Activated T-cell treated with anti-CD3 and anti-CD28 coated beads, Interleukin-2, amount 50 U/mL, for 24 hours (primary cell): ENCODE measurements around the gene CYBA.

Source experiments
- DNase-seq: peaks from one replicate; pipeline ENCODE4 v3.0.0-alpha.2; 2020
- H3K27ac Mint-ChIP-seq: 2 replicates; pipeline ENCODE4 v1.8.0; 2020; ENCODE audit warnings: mild to moderate bottlenecking, mixed read lengths
- H3K27me3 Mint-ChIP-seq: 2 replicates; pipeline ENCODE4 v1.8.0; 2020; ENCODE audit warnings: mixed read lengths
- H3K36me3 Mint-ChIP-seq: 2 replicates; pipeline ENCODE4 v1.8.0; 2020; ENCODE audit warnings: low read depth, mixed read lengths
- H3K4me1 Mint-ChIP-seq: 2 replicates; pipeline ENCODE4 v1.8.0; 2020; ENCODE audit warnings: low read depth, mixed read lengths
- H3K4me3 Mint-ChIP-seq: 2 replicates; pipeline ENCODE4 v1.8.0; 2020; ENCODE audit warnings: mild to moderate bottlenecking, moderate library complexity, mixed read lengths
- H3K9me3 Mint-ChIP-seq: 2 replicates; pipeline ENCODE4 v1.8.0; 2020; ENCODE audit warnings: mixed read lengths

The CYBA gene

DNA sequence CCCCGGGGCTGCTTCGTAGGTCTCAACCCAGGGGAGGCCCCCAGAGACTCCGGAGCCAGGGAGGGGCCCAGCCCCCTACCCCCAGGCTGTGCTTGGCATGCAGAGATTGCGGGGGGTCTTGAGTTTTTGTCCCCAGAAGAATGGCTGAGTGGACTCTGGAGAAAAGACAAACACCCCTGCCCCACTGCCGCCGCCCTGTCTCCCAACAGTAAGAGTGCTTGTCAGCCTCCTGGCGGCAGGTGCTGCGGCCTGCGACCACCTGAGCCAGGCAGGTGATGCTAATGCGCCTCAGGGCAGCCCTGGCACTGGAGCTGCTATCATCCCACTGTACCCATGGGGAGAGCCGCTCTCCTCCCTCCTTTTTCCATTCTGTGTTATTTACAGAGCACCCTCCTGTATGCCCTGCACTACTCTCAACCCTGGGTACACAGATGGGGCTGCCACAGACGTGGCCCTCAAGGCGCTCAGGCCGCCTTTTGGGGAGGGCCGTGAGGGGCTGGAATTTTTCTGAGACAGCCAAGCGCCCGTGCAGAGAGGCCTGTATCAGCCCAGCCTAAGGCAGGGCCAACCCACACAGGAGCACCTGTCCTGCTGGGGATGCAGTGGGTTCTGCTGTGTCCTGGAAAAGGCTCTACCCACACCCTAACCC, 15.1 kb downstream of the CYBA start:
- peaks cover 34% of the 10 kb centered on the region for H3K27me3 Mint-ChIP-seq

DNA sequence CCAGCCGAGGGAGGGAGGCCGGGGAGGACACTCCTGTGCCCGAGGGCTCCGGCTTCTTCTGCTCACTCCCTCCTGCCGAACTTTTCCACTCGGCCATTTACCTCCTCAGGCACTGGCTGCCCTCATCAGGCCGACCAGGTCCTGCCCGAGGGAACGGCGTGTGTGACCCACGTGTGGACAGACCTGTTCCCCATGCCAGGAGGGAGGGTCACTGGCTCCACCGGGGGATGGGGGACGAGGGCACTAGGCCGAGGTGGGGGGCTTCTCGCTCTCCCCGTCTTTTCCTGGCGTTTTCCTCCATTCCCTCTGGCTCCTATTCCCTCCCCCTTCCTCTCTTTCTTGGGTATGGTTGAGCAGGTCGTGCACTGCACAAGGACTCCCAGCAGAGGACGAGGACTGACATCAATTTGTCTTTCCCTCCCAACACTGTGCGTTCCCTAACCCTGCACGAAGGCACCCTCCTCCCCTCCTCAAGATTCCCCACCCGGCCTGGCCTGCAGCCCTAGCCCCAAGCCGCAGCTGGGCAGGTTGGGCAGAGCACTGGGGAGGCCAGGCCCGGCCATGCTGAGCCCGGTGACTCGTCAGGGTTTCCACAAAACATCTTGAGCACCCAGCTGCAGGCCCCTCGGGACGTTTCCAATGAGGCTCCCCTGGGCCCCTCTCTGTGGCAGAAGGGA, 15.7 kb downstream of the CYBA start:
- Mint-ChIP-seq H3K4me3 (peak overlapping the region; percentile 41), H3K27ac (peak overlapping the region; percentile 29), H3K9me3 (no peaks in the 10 kb centered on the region), H3K27me3 (peaks cover 28% of the 10 kb centered on the region), H3K4me1 (peaks cover 55% of the 10 kb centered on the region), H3K36me3 (peaks cover 30% of the 10 kb centered on the region)
- DNase-seq = no peak

More for the DNA sequence above, 15.1 kb downstream of the CYBA start:
- H3K36me3 Mint-ChIP-seq = peaks cover 25% of the 10 kb centered on the region
- peaks cover 59% of the 10 kb centered on the region for H3K4me1 Mint-ChIP-seq
- H3K9me3 Mint-ChIP-seq = no peaks in the 10 kb centered on the region
- H3K4me3 Mint-ChIP-seq = no peak overlapping the region
- no peak overlapping the region for H3K27ac Mint-ChIP-seq
- no peak for DNase-seq

DNA sequence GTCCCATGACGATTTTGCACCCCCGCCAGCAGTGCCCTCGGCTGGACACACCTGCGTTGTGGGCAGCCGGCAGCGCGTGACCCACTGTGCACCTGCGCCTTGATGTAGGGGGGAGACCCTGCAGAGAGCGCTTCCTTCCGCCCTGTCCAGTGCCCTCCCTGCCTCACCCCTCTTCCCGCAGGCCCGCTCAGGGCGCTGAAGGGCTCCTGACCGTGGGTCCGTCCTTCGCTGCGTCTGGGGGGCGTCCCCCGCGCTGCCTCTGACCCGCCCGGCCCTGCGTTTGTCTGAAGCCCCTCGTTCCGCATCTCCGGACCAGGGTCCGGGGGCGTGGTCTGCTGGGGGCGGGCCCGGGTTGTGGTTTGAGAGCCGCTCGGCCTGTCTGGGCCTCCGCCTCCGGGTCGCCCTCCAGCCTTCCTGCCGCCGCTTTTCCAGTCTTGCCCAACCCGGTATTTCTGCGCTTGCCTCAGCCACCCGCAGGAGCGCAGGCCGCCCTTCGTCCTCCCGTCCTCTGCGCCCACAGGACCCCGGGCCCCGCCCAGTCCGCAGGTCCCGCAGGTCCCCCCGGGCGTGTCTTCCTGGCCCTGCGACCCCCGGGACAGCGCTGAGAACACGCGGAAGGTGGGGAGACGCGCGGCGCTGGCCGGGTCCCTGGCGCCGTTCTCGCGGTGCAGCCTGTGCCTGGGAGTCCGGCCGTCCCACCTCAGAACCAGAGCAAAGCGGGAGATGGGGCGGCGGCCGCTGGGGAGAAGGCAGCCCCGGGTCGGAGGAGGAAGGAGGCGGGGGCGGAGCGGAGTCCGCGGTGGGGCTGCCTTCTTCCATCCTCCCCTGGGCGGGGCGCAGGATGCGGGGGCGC, 16.5 kb downstream of the CYBA start:
- Mint-ChIP-seq H3K36me3 (peaks cover 36% of the 10 kb centered on the region), H3K27ac (no peak overlapping the region), H3K9me3 (no peaks in the 10 kb centered on the region), H3K4me3 (peak overlapping the region; percentile 68), H3K4me1 (peaks cover 52% of the 10 kb centered on the region), H3K27me3 (peaks cover 22% of the 10 kb centered on the region)
- DNase-seq = peak; percentile 65

DNA sequence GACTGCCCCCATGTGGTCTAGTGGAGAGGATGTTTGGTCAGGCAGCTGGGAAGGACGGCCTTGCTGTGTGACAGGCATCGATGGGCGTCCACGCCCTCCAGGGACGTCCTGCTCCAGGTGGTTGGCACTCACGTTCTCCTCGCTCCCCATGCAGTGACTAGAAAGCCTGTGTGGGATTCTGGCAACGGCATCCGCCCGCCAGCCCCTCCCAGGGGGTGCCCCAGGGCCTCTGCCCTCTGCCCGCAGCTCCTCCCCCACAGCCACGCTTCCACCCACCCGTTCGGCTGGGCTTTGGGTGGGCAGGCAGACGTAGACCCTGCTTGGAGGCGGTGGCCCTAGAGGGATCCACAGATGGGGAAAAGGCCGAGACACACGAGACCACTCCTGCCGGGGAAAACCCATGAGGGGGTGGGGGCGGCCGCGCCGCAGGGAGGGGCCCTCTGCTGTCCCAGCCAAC, 17.1 kb downstream of the CYBA start:
- H3K4me3 Mint-ChIP-seq = peak overlapping the region; percentile 68
- peaks cover 50% of the 10 kb centered on the region for H3K4me1 Mint-ChIP-seq
- H3K27ac Mint-ChIP-seq = peak overlapping the region; percentile 47
- H3K9me3 Mint-ChIP-seq = no peaks in the 10 kb centered on the region
- DNase-seq = peak; percentile 71
- H3K27me3 Mint-ChIP-seq = peaks cover 19% of the 10 kb centered on the region
- H3K36me3 Mint-ChIP-seq = peaks cover 43% of the 10 kb centered on the region

DNA sequence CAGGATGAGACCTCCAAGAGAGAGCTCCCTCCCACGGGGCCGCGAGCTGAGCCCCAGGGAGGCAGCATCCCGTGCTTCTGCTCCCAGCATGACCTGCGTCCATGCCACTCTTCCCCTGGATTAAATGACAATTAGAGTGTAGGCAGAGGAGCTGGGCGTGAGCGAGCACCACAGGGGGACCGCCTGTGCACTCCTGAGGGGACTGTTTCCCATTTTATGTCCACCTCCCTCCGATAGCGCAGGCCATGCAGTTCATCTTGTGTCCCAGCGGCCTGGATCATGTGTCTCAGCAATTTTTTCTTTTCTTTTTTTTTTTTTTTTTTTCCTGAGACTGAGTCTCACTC, 18.3 kb downstream of the CYBA start:
- Mint-ChIP-seq H3K36me3 (peaks cover 54% of the 10 kb centered on the region), H3K27me3 (peaks cover 7% of the 10 kb centered on the region), H3K27ac (no peak overlapping the region), H3K9me3 (no peaks in the 10 kb centered on the region), H3K4me3 (no peak overlapping the region), H3K4me1 (peaks cover 40% of the 10 kb centered on the region)
- no peak for DNase-seq

DNA sequence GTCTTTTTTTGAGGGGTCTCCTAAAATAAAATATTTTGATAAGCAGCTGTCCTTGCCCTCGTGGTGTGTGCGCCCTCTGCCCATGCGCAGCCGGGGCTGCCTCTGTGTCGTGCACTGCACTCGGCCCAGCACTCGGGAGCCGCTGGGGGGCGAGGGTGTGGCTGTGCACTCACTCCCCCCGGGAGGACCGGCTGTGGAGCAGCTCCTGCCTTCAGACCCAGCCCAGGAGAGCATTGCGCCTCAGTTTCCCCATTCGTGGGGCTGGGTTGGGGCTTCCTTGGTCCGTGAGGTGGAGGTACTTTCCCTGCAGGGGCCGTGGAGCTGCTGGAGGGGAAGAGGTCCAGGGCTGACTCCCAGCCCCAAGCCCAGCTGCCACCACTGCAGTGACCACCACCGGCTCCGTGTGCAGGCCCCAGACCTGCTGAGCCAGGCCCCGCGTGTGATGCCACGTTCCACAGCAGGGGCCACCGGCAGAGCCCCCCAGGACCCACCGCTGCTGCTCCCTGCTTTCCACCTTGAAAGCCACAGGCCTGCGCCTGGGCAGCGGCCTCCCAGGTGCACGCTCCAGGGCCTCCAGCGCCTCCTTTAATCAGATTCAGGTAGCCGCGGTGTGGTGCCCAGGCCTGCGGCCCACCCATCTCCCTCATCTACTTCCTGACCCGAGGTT, 18.8 kb downstream of the CYBA start:
- H3K27ac Mint-ChIP-seq = no peak overlapping the region
- no peak overlapping the region for H3K4me3 Mint-ChIP-seq
- peaks cover 57% of the 10 kb centered on the region for H3K36me3 Mint-ChIP-seq
- peaks cover 35% of the 10 kb centered on the region for H3K4me1 Mint-ChIP-seq
- peaks cover 7% of the 10 kb centered on the region for H3K27me3 Mint-ChIP-seq
- no peaks in the 10 kb centered on the region for H3K9me3 Mint-ChIP-seq
- DNase-seq = no peak

DNA sequence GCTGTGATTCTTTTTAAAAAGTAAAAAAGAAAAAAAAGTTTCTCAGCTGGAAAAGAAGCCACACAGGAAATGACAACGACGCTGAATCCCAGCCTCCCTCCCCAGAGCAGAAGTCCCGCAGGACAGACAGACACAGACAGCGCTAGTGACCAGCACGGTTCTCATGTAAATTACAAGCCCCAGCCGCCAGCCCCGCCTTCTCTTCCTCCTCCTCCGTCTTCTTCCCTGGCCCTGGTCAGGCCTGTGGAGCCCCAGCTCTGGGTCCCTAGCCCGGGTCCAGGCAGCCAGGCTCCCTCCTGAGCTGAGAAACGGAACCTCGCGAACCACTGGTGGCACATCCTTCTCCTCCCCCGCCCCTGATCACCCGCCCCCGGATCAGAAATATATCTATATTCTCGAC, 19.5 kb downstream of the CYBA start:
- Mint-ChIP-seq H3K27ac (no peak overlapping the region), H3K36me3 (peaks cover 63% of the 10 kb centered on the region), H3K4me1 (peaks cover 32% of the 10 kb centered on the region), H3K9me3 (no peaks in the 10 kb centered on the region), H3K4me3 (no peak overlapping the region), H3K27me3 (peaks cover 6% of the 10 kb centered on the region)
- no peak for DNase-seq

DNA sequence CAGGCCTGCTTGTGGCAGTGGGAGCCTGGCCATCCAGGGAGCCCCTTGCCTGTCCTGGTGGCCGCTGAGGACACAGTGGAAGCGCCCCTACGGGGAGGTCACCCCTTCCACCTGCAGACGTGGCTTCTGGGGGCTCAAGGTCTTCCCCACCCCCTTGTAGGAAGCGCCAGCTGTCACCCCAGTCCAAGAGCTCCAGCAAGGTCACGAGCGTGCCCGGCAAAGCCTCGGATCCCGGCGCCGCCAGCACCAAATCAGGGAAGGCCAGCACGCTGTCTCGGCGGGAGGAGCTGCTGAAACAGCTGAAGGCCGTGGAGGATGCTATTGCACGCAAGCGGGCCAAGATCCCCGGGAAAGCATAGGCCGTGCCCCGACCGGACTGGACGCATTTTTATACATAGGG, 19.9 kb downstream of the CYBA start:
- Mint-ChIP-seq H3K4me1 (peaks cover 28% of the 10 kb centered on the region), H3K27me3 (peaks cover 1% of the 10 kb centered on the region), H3K27ac (no peak overlapping the region), H3K9me3 (no peaks in the 10 kb centered on the region), H3K36me3 (peaks cover 68% of the 10 kb centered on the region), H3K4me3 (no peak overlapping the region)
- no peak for DNase-seq

DNA sequence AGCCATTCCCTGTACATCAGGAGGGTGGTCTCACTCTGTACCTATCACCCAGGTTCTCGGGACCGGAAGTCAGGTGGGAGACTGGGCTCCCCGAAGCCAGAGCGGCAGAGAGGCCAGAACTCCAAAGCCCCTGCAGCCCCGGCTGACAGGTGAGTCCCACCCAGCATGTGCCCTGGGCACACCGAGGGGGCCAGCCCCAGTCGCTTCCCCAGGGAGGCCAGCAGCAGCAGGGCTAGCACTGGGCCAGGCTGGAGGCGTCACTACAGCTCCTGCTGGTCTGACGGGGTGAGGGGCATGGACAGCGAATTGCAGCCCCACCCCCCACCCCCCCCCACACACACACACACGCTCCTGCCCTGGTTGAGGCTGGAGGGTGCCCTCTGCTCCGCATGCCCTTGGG, 20.4 kb downstream of the CYBA start:
- no peaks in the 10 kb centered on the region for H3K27me3 Mint-ChIP-seq
- peaks cover 73% of the 10 kb centered on the region for H3K36me3 Mint-ChIP-seq
- no peak overlapping the region for H3K4me3 Mint-ChIP-seq
- no peaks in the 10 kb centered on the region for H3K9me3 Mint-ChIP-seq
- DNase-seq = no peak
- no peak overlapping the region for H3K27ac Mint-ChIP-seq
- peaks cover 28% of the 10 kb centered on the region for H3K4me1 Mint-ChIP-seq

DNA sequence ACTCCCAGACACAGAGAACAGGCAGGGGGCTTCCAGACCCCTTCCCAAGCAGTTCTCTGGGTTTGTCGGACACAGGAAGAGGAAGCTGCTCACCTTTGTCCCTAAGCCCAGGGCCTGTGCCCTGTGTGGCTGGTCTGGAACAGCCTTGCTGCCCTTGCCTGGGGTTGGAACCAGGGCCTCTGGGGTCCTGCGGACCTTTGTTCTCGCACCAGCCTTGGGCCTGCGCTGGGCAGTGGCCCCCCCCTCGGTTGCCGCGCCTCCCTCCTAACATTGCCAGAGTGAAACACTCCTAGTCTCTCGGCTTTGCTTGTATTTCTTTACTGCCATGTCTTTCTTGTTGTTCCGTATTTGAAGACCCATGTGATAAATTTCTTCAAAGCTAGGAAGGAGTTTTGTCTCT, 21.0 kb downstream of the CYBA start:
- DNase-seq = no peak
- Mint-ChIP-seq H3K27ac (no peak overlapping the region), H3K36me3 (peaks cover 79% of the 10 kb centered on the region), H3K9me3 (no peaks in the 10 kb centered on the region), H3K4me1 (peaks cover 27% of the 10 kb centered on the region), H3K27me3 (no peaks in the 10 kb centered on the region), H3K4me3 (no peak overlapping the region)

DNA sequence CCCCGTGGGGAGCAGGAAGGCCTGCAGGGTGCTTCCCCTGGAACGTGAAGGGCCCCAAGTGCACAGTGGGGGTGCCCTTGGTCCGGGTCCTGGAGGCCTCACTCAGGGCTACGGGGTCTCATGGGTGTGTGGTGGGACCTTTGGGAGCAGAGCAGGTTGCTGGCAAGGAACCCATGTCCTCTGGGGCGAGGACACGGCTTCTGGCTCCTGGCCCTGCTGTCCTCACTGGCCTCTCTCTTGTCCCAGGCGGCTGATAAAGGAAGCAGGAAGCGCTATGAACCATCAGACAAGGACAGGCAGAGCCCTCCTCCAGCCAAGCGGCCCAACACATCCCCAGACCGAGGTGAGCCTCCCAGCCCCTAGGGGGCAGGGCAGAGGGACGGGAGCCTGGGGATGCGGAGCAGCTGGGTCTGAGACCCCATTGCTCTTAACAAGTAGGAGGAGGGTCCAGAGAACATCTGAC, 22.3 kb downstream of the CYBA start:
- Mint-ChIP-seq H3K4me3 (no peak overlapping the region), H3K36me3 (peaks cover 91% of the 10 kb centered on the region), H3K27ac (no peak overlapping the region), H3K27me3 (no peaks in the 10 kb centered on the region), H3K4me1 (peaks cover 19% of the 10 kb centered on the region), H3K9me3 (no peaks in the 10 kb centered on the region)
- DNase-seq = no peak

DNA sequence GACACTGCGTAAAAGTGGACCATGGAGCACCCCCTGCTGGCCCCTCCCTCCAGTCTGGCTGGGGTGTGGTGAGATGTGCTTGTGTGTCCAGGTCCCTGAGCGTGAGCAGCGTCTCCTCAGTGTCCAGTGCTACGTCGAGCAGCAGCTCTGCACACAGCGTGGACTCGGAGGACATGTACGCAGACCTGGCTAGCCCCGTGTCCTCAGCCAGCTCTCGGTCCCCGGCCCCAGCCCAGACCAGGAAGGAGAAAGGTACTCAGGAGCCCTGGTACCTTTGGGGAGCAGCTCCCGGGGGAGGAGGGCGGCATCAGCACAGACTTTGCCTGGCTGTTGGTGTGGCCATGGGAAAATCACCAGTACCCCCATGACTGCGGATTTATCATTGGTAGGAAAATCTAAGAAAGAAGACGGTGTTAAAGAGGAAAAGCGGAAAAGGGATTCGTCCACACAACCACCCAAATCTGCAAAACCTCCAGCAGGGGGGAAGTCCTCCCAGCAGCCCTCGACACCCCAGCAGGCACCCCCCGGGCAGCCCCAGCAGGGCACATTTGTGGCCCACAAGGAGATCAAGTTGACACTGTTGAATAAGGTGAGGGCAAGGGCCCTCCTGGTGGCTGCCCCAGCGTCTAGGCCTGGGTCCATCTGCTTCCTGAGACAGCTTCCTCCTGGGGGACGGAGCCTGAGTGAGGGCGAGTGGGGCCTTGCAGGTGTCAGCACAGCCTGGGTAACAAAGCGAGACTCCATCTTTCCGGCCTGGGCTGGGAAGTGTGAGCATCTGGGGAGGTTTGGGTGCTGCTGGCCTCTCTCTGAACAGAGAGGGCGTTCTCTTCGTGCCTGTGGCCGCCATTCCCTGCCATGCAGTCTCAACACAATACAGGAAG, 23.1 kb downstream of the CYBA start:
- Mint-ChIP-seq H3K27me3 (no peaks in the 10 kb centered on the region), H3K4me1 (peaks cover 16% of the 10 kb centered on the region), H3K27ac (no peak overlapping the region), H3K9me3 (no peaks in the 10 kb centered on the region), H3K4me3 (no peak overlapping the region), H3K36me3 (peaks cover 92% of the 10 kb centered on the region)
- DNase-seq = no peak

DNA sequence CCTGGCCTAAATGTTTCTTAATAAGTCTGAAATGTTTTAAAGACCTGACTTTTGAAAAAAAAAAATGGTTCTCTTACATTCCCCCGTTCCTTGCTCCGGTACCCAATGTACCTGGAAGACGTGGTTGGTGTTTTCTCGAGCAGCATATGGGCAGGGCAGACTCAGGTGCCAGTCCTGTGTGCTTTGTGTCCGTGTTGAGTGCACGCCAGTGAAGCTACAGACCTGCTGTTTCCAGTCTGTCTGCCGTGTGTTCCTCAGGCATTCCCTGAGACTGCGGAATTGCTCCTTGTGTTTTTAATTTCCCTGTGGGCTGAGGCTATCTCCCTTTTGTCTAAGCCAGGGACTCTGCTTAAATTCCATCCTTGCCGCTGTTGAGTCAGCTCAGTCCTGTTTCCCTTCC, 24.2 kb downstream of the CYBA start:
- no peaks in the 10 kb centered on the region for H3K9me3 Mint-ChIP-seq
- no peak overlapping the region for H3K27ac Mint-ChIP-seq
- no peak overlapping the region for H3K4me3 Mint-ChIP-seq
- no peaks in the 10 kb centered on the region for H3K27me3 Mint-ChIP-seq
- H3K36me3 Mint-ChIP-seq = peaks cover 96% of the 10 kb centered on the region
- peaks cover 13% of the 10 kb centered on the region for H3K4me1 Mint-ChIP-seq
- DNase-seq = no peak
